HepG2 (cell line): ENCODE measurements around the gene SLC11A1. TPM values are rescaled to one million over a fixed set of nuclear protein-coding genes. Genes with fewer than 3 reads are reported as not detected.
A peak's percentile ranks its signal among the peaks of the same experiment; 100 is the strongest.

ENCODE experiments used
- ASH2L ChIP-seq: fragments of 300-600, 200-600 bp; sonication (generic); IDR thresholded peaks from 2 replicates; pipeline ENCODE4 v1.7.0; 2017; ENCODE audit warnings: low read depth, mild to moderate bottlenecking, moderate library complexity, mixed read lengths, low read length; ENCODE audit not compliant: insufficient read length
- ATAD3A ChIP-seq: sonication (generic); formaldehyde crosslinking; IDR thresholded peaks from 2 replicates; pipeline ENCODE4 v1.4.0; 2020; ENCODE audit warnings: missing genetic modification reagents
- CHCHD3 ChIP-seq: sonication (generic); formaldehyde crosslinking; IDR thresholded peaks from 2 replicates; pipeline ENCODE4 v1.8.0; 2022; ENCODE audit warnings: mild to moderate bottlenecking, missing genetic modification reagents, moderate library complexity
- DNMT3B ChIP-seq: conservative IDR thresholded peaks from 2 replicates; pipeline ENCODE4 v1.6.1; 2016; ENCODE audit warnings: missing biosample characterization, control low read depth
- GMEB1 ChIP-seq: sonication (generic); formaldehyde crosslinking; IDR thresholded peaks from 2 replicates; pipeline ENCODE4 v1.5.1; 2020; ENCODE audit warnings: missing genetic modification reagents, mild to moderate bottlenecking, borderline replicate concordance
- HINFP ChIP-seq: sonication (generic); formaldehyde crosslinking; IDR thresholded peaks from 2 replicates; pipeline ENCODE4 v1.4.0; 2020; ENCODE audit warnings: low read depth, mild to moderate bottlenecking, missing genetic modification reagents
- ISX ChIP-seq: sonication (generic); formaldehyde crosslinking; conservative IDR thresholded peaks from 2 replicates; pipeline ENCODE4 v1.5.0; 2020; ENCODE audit warnings: missing genetic modification reagents
- JUND ChIP-seq: sonication (generic); formaldehyde crosslinking; IDR thresholded peaks from 2 replicates; pipeline ENCODE4 v1.8.0; 2022; ENCODE audit warnings: mild to moderate bottlenecking, missing genetic modification reagents
- KDM5B ChIP-seq: sonication (generic); formaldehyde crosslinking; IDR thresholded peaks from 2 replicates; pipeline ENCODE4 v1.4.0; 2020; ENCODE audit warnings: missing genetic modification reagents, mild to moderate bottlenecking, borderline replicate concordance
- NFRKB ChIP-seq: fragments of 450-650 bp; IDR thresholded peaks from 2 replicates; pipeline ENCODE4 v1.6.1; 2017
- SATB2 ChIP-seq: sonication (generic); formaldehyde crosslinking; IDR thresholded peaks from 2 replicates; pipeline ENCODE4 v1.5.0; 2020; ENCODE audit warnings: missing genetic modification reagents
- SNAI1 ChIP-seq: sonication (generic); formaldehyde crosslinking; IDR thresholded peaks from 2 replicates; pipeline ENCODE4 v1.5.0; 2020; ENCODE audit warnings: mild to moderate bottlenecking, missing genetic modification reagents, borderline replicate concordance
- TEAD2 ChIP-seq: sonication (generic); formaldehyde crosslinking; IDR thresholded peaks from 2 replicates; pipeline ENCODE4 v1.9.0; 2021; ENCODE audit warnings: missing genetic modification reagents
- ZBTB26 ChIP-seq: IDR thresholded peaks from 2 replicates; pipeline ENCODE4 v1.6.1; 2016; ENCODE audit warnings: missing compliant biosample characterization, missing genetic modification reagents, borderline replicate concordance
- ZFP91 ChIP-seq: sonication (generic); formaldehyde crosslinking; IDR thresholded peaks from 2 replicates; pipeline ENCODE4 v1.9.0; 2022; ENCODE audit warnings: missing genetic modification reagents, mild to moderate bottlenecking, borderline replicate concordance
- ZNF121 ChIP-seq: sonication (generic); formaldehyde crosslinking; IDR thresholded peaks from 2 replicates; pipeline ENCODE4 v1.5.0; 2020; ENCODE audit warnings: mild to moderate bottlenecking, missing genetic modification reagents
- ZNF17 ChIP-seq: sonication (generic); formaldehyde crosslinking; IDR thresholded peaks from 2 replicates; pipeline ENCODE4 v1.5.0; 2020; ENCODE audit warnings: mild to moderate bottlenecking, missing genetic modification reagents
- ZNF224 ChIP-seq: sonication (generic); formaldehyde crosslinking; IDR thresholded peaks from 2 replicates; pipeline ENCODE4 v1.5.0; 2020; ENCODE audit warnings: mild to moderate bottlenecking, missing genetic modification reagents
- ZNF317 ChIP-seq: sonication (generic); formaldehyde crosslinking; IDR thresholded peaks from 2 replicates; pipeline ENCODE4 v1.5.0; 2020; ENCODE audit warnings: mild to moderate bottlenecking, missing genetic modification reagents
- ZNF549 ChIP-seq: sonication (generic); formaldehyde crosslinking; IDR thresholded peaks from 2 replicates; pipeline ENCODE4 v1.5.0; 2020; ENCODE audit warnings: missing genetic modification reagents
- ZNF749 ChIP-seq: sonication (generic); formaldehyde crosslinking; IDR thresholded peaks from 2 replicates; pipeline ENCODE4 v1.8.0; 2022; ENCODE audit warnings: mild to moderate bottlenecking, missing genetic modification reagents, moderate library complexity, borderline replicate concordance
- ZSCAN30 ChIP-seq: sonication (generic); formaldehyde crosslinking; IDR thresholded peaks from 2 replicates; pipeline ENCODE4 v1.5.0; 2020; ENCODE audit warnings: mild to moderate bottlenecking, missing genetic modification reagents
- polyA plus RNA-seq, 8 experiments: library from polyadenylated mRNA; depleted of rRNA in 3 of 8; stranded (reverse) in 7 of 8; unstranded in 1 of 8; fragments of >200 nt; fragmentation: Illumina TruSeq in 4 of 8; extraction: Trizol in 4 of 8; gene quantifications; 2 replicates each; pipeline versions ENCODE4 v1.2.1 to v1.2.3, GENCODE V29; 2011 to 2016; ENCODE audit warnings: low read depth in 4 of 8, missing spikeins in 1 of 8, mixed read lengths in 1 of 8; ENCODE audit not compliant: insufficient read depth in 1 of 8
- total RNA-seq, 5 experiments: library from RNA; depleted of rRNA; stranded (reverse); fragments of >200 nt; fragmentation: Illumina TruSeq; extraction: Trizol; gene quantifications; 2 replicates each; pipeline ENCODE4 v1.2.3, GENCODE V29; 2016; ENCODE audit warnings: low read depth in 1 of 5
- TF ChIP-seq, protein P1 (sequence below): sonication (generic); formaldehyde crosslinking; IDR thresholded peaks from 2 replicates; pipeline ENCODE4 v1.8.0; 2022; ENCODE audit warnings: low read depth, missing genetic modification reagents

The SLC11A1 gene
- total and polyA plus RNA-seq, 2 of the 13 experiments (the other 11 are each of a cell fraction or from before 2014, with no cell fraction given) = 0.33 to 2.3 TPM

DNA sequence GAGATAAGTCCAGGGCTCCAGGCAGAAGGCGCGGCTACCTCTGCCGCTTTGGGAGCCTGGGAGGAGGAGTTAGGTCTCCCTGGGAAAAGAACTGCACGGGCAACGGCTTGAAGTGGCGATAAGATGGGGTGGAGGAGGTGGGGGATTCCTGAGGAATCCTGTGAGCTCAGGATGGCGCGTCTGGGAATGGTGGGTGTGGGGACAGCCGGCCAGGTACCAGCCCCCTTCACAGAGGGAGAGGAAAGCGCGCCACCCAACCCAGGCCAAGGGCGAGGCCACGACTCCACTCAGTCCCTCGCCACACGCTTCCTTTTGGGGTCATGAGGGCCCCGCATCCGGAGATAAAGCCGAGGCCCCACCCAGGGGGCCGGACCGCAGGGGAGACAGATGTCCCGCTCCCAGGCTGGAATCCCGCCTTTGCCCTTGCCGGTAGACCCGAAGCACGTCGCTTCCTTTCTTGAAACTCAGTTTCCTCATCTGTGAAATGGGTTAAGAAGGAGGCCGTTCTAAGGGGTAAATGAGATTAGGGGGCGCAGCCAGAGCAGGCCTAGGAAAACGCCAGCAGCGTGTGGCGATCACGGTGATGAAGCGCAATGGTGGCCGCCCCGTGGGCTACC lies 15.9 kb downstream of the SLC11A1 start (continued):
- TF ChIP-seq ZBTB26 (CRISPR knock-in tag) = no peak
- TF ChIP-seq ZNF549 (CRISPR knock-in tag) = no peak
- TF ChIP-seq ATAD3A (CRISPR knock-in tag) = no peak
- TF ChIP-seq TEAD2 (CRISPR knock-in tag) = no peak
- peak; percentile 37 for TF ChIP-seq ASH2L
- TF ChIP-seq ZNF121 (CRISPR knock-in tag) = peak; percentile 68
- TF ChIP-seq, protein P1, sequence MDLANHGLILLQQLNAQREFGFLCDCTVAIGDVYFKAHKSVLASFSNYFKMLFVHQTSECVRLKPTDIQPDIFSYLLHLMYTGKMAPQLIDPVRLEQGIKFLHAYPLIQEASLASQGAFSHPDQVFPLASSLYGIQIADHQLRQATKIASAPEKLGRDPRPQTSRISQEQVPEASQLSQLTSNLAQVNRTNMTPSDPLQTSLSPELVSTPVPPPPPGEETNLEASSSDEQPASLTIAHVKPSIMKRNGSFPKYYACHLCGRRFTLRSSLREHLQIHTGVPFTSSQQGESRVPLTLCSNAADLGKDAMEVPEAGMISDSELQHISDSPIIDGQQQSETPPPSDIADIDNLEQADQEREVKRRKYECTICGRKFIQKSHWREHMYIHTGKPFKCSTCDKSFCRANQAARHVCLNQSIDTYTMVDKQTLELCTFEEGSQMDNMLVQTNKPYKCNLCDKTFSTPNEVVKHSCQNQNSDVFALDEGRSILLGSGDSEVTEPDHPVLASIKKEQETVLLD = 0 out of 2 replicates have a peak, but pooled peaks have one; percentile 26
- TF ChIP-seq ZSCAN30 (CRISPR knock-in tag) = no peak; the same call in 1 of the 2 replicates
- no peak for TF ChIP-seq ZNF17 (CRISPR knock-in tag)
- peak; percentile 31; the same call in 1 of the 2 replicates for TF ChIP-seq ZNF749 (CRISPR knock-in tag)
- TF ChIP-seq CHCHD3 = peak; percentile 75; the same call in 1 of the 2 replicates
- 0 out of 2 replicates have a peak, but pooled peaks have one; percentile 59 for TF ChIP-seq GMEB1 (CRISPR knock-in tag)
- no peak for TF ChIP-seq ZNF224
- peak; percentile 41; the same call in 1 of the 2 replicates for TF ChIP-seq KDM5B (CRISPR knock-in tag)
- no peak for TF ChIP-seq NFRKB
- TF ChIP-seq ZFP91 = peak; percentile 71; the same call in 1 of the 2 replicates
- peak; percentile 99 for TF ChIP-seq HINFP (CRISPR knock-in tag)
- peak; percentile 80; the same call in 1 of the 2 replicates for TF ChIP-seq DNMT3B (CRISPR knock-in tag)
- peak; percentile 67; the same call in 1 of the 2 replicates for TF ChIP-seq SATB2
- TF ChIP-seq ZNF317 (CRISPR knock-in tag) = peak; percentile 40; the same call in 1 of the 2 replicates
- peak; percentile 67 for TF ChIP-seq SNAI1 (CRISPR knock-in tag)
- TF ChIP-seq JUND (CRISPR knock-in tag) = no peak
- no peak; the same call in 1 of the 2 replicates for TF ChIP-seq ISX (CRISPR knock-in tag)
